HCT116 (cell line): ENCODE results near the gene BTG1. TPM values are rescaled to one million over a fixed set of nuclear protein-coding genes. Genes with fewer than 3 reads are reported as not detected.
A peak's percentile ranks its signal among the peaks of the same experiment; 100 is the strongest.

Experiments
- ATAC-seq: fragments of 200-7000 bp; cut with Tn5 transposase; 2 replicates; pipeline ENCODE4 v1.9.1; 2020; ENCODE audit warnings: mild to moderate bottlenecking, moderate library complexity
- BruUV-seq: library from RNA; stranded (reverse); fragments of 400-500 nt; replicated peaks from 2 replicates; lab custom pipeline; 2021; lab: Mats Ljungman, UMichigan
- CTCF ChIA-PET: fragments of 300-600 bp; sonication (Branson Sonifier 250); formaldehyde crosslinking; loops from one replicate; lab custom pipeline; 2021; ENCODE audit warnings: antibody characterized with exemption; lab: Charles Lee
- POLR2A ChIA-PET: fragments of 300-600, 350-600 bp; sonication (Branson Sonifier 250); formaldehyde crosslinking; loops from one replicate; lab custom pipeline; 2021; ENCODE audit warnings: antibody characterized with exemption; lab: Charles Lee
- RAD21 ChIA-PET, 2 experiments: fragments of 300-600 bp; sonication (Branson Sonifier 250); formaldehyde crosslinking; loops; one replicate each; lab custom pipeline; 2023; ENCODE audit warnings: low total read pairs in 2 of 2; ENCODE audit not compliant: uncharacterized antibody in 2 of 2, unreplicated experiment in 2 of 2, low non-redundant PET in 1 of 2; lab: Charles Lee
- DNase-seq: peaks from one replicate; pipeline ENCODE4 v3.0.0-alpha.2; 2010; ENCODE audit warnings: low read depth, low spot score
- H2AFZ ChIP-seq: fragments of 200-600 bp; shearing (Covaris generic), sonication (generic); 2 replicates; pipeline ENCODE4 v1.6.1; 2017; ENCODE audit warnings: low read depth, mixed run types, mixed read lengths, antibody characterized with exemption, low read length; ENCODE audit not compliant: poor library complexity, severe bottlenecking
- H3K27ac ChIP-seq: 2 replicates; pipeline ENCODE4 v1.5.1; 2012; ENCODE audit warnings: low read depth, low read length
- H3K27me3 ChIP-seq: fragments of 200-600 bp; sonication (generic); 2 replicates; pipeline ENCODE4 v1.6.1; 2016; ENCODE audit warnings: mixed run types, low read length, mixed read lengths; ENCODE audit not compliant: insufficient read depth
- H3K36me3 ChIP-seq, 2 experiments: fragments of 200-500 bp in 1 of 2; fragments of 200-600 bp in 1 of 2; sonication (Bioruptor generic) in 1 of 2; sonication (generic) in 1 of 2; 2 replicates each; pipeline versions ENCODE4 v1.5.1 to v1.6.1; 2014 to 2016; ENCODE audit warnings: low read length in 2 of 2, inconsistent platforms in 1 of 2, mixed read lengths in 1 of 2, mixed run types in 1 of 2; ENCODE audit not compliant: insufficient read depth in 2 of 2, control insufficient read depth in 1 of 2
- H3K4me1 ChIP-seq, 2 experiments: fragments of 200-600 bp in 1 of 2; sonication (generic) in 1 of 2; 2 replicates each; pipeline versions ENCODE4 v1.5.1 to v1.6.1; 2012 to 2017; ENCODE audit warnings: low read length in 2 of 2, inconsistent platforms in 1 of 2, mild to moderate bottlenecking in 1 of 2, mixed read lengths in 1 of 2, mixed run types in 1 of 2, moderate library complexity in 1 of 2; ENCODE audit not compliant: insufficient read depth in 2 of 2, control insufficient read depth in 1 of 2
- H3K4me2 ChIP-seq: fragments of 200-600 bp; sonication (generic); 2 replicates; pipeline ENCODE4 v1.6.1; 2017; ENCODE audit warnings: mixed run types, low read length, mixed read lengths
- H3K4me3 ChIP-seq, 2 experiments: fragments of 200-600 bp in 1 of 2; sonication (generic) in 1 of 2; replicated peaks in 1 of 2; 2 replicates each; pipeline ENCODE4 v1.5.1; 2011 to 2016; ENCODE audit warnings: low read length in 2 of 2, control low read depth in 1 of 2, low read depth in 1 of 2, mild to moderate bottlenecking in 1 of 2, mixed read lengths in 1 of 2, mixed run types in 1 of 2
- H3K79me2 ChIP-seq: fragments of 200-600 bp; sonication (generic); 2 replicates; pipeline ENCODE4 v1.6.1; 2017; ENCODE audit warnings: mild to moderate bottlenecking, mixed run types, low read length, moderate library complexity, mixed read lengths; ENCODE audit not compliant: insufficient read depth
- H3K9ac ChIP-seq: fragments of 200-600 bp; sonication (generic); 2 replicates; pipeline ENCODE4 v1.6.1; 2016; ENCODE audit warnings: low read length, mixed read lengths
- H3K9me2 ChIP-seq: fragments of 200-600 bp; sonication (generic), shearing (Covaris generic); 2 replicates; pipeline ENCODE4 v1.6.1; 2017; ENCODE audit warnings: mixed run types, mild to moderate bottlenecking, moderate library complexity; ENCODE audit not compliant: insufficient read depth
- H3K9me3 ChIP-seq, 2 experiments: fragments of 200-500 bp in 1 of 2; fragments of 200-600 bp in 1 of 2; sonication (Bioruptor generic) in 1 of 2; sonication (generic) in 1 of 2; 2 replicates each; pipeline ENCODE4 v1.6.1; 2014 to 2017; ENCODE audit warnings: low read length in 2 of 2, mixed read lengths in 2 of 2, inconsistent platforms in 1 of 2, low read depth in 1 of 2, mild to moderate bottlenecking in 1 of 2, mixed run types in 1 of 2, moderate library complexity in 1 of 2; ENCODE audit not compliant: control insufficient read depth in 1 of 2, insufficient read depth in 1 of 2
- H4K20me1 ChIP-seq: fragments of 200-600 bp; sonication (generic), shearing (Covaris generic); 2 replicates; pipeline ENCODE4 v1.6.1; 2017; ENCODE audit warnings: mixed run types, mild to moderate bottlenecking, moderate library complexity; ENCODE audit not compliant: insufficient read depth
- CBX3 ChIP-seq: IDR thresholded peaks from 2 replicates; pipeline ENCODE4 v1.6.1; 2012; ENCODE audit warnings: low read depth
- FOSL1 ChIP-seq: IDR thresholded peaks from 2 replicates; pipeline ENCODE4 v1.6.1; 2012; ENCODE audit warnings: low read depth
- JUND ChIP-seq: IDR thresholded peaks from 2 replicates; pipeline ENCODE4 v1.6.1; 2012
- POLR2A ChIP-seq: IDR thresholded peaks from 2 replicates; pipeline ENCODE4 v1.7.0; 2011; ENCODE audit warnings: borderline replicate concordance; ENCODE audit not compliant: insufficient read depth, insufficient read length; ENCODE audit errors: extremely low read depth
- SIN3A ChIP-seq: IDR thresholded peaks from 2 replicates; pipeline ENCODE4 v1.6.1; 2012; ENCODE audit warnings: low read depth
- SP1 ChIP-seq: IDR thresholded peaks from 2 replicates; pipeline ENCODE4 v1.6.1; 2012; ENCODE audit warnings: low read depth
- SRF ChIP-seq: IDR thresholded peaks from 2 replicates; pipeline ENCODE4 v1.6.1; 2012; ENCODE audit warnings: low read depth
- YY1 ChIP-seq: IDR thresholded peaks from 2 replicates; pipeline ENCODE4 v1.6.1; 2011; ENCODE audit warnings: low read length, low read depth, moderate library complexity, mild to moderate bottlenecking; ENCODE audit not compliant: insufficient replicate concordance; ENCODE audit errors: extremely low read depth
- ZNF274 ChIP-seq: fragments of 200-500 bp; sonication (Bioruptor generic); IDR thresholded peaks from 2 replicates; pipeline ENCODE4 v1.6.1; 2014; ENCODE audit warnings: mild to moderate bottlenecking, low read depth, low read length, inconsistent platforms
- intact Hi-C: fragments of 100-400 bp; cut with micrococcal nuclease; formaldehyde crosslinking; loops from 2 replicates; pipeline ENCODE4 v1.10.0; 2022
- total RNA-seq: library from RNA; stranded (reverse); gene quantifications from one replicate; pipeline ENCODE4 v1.2.1, GENCODE V29; 2021; ENCODE audit not compliant: unreplicated experiment
- TF ChIP-seq, protein P1 (sequence below): IDR thresholded peaks from 2 replicates; pipeline ENCODE4 v1.6.1; 2011; ENCODE audit warnings: mild to moderate bottlenecking, low read length, moderate library complexity; ENCODE audit not compliant: insufficient replicate concordance; ENCODE audit errors: extremely low read depth
- TF ChIP-seq, protein P2 (sequence below): IDR thresholded peaks from 2 replicates; pipeline ENCODE4 v1.6.1; 2012

Gene BTG1
- total RNA-seq, 1 experiment from 2014 or later: 57.3 TPM

DNA sequence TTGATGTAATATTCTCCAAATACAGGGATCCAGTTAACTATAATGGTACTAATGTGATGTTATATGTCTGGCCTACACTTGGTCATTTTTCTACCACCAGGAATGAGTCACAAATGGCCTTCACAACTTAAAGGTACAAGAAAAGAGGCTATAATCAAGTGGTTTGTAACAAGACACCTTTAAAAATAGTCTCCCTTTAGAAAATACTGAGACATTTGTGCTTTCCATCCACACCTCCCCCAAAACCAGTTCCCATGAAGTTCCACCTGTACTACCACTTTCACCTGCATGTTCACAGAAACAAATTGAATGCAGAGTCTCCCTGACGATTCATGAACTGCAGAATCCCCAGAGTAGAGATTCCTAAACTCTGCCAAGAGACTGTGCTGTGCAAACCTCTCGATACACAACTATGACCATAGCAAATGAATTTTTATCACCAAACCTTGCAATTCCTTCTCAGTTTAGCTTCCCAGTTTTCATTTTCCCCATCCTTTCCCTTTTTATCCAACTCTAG lies 6.0 kb downstream of the BTG1 start:
- H3K36me3 ChIP-seq: peaks cover 9 to 21% of the 10 kb centered on the region in 2 experiments; a peak in 2 of 4 replicates
- no peaks in the 10 kb centered on the region for H3K27me3 ChIP-seq
- H3K4me3 ChIP-seq: no peak overlapping the region
- H3K4me1 ChIP-seq: peaks cover 2 to 45% of the 10 kb centered on the region in 2 experiments; a peak in 2 of 4 replicates
- no peaks in the 10 kb centered on the region for H3K9me2 ChIP-seq
- TF ChIP-seq SIN3A (no peak), POLR2A (no peak), CBX3 (0 out of 2 replicates have a peak, but pooled peaks have one; percentile 13), JUND (peak; percentile 38), SP1 (peak; percentile 25; the same call in 1 of the 2 replicates), SRF (no peak), YY1 (no peak), ZNF274 (no peak), FOSL1 (peak; percentile 39; the same call in 1 of the 2 replicates)
- TF ChIP-seq, protein P1, sequence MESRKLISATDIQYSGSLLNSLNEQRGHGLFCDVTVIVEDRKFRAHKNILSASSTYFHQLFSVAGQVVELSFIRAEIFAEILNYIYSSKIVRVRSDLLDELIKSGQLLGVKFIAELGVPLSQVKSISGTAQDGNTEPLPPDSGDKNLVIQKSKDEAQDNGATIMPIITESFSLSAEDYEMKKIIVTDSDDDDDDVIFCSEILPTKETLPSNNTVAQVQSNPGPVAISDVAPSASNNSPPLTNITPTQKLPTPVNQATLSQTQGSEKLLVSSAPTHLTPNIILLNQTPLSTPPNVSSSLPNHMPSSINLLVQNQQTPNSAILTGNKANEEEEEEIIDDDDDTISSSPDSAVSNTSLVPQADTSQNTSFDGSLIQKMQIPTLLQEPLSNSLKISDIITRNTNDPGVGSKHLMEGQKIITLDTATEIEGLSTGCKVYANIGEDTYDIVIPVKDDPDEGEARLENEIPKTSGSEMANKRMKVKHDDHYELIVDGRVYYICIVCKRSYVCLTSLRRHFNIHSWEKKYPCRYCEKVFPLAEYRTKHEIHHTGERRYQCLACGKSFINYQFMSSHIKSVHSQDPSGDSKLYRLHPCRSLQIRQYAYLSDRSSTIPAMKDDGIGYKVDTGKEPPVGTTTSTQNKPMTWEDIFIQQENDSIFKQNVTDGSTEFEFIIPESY: no peak
- TF ChIP-seq, protein P2, sequence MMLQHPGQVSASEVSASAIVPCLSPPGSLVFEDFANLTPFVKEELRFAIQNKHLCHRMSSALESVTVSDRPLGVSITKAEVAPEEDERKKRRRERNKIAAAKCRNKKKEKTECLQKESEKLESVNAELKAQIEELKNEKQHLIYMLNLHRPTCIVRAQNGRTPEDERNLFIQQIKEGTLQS: no peak
- peaks cover 38% of the 10 kb centered on the region for H3K79me2 ChIP-seq
- ATAC-seq (no peak), DNase-seq (no peak)
- CTCF ChIA-PET: no interaction called here
- peak overlapping the region; percentile 16 for H3K4me2 ChIP-seq
- RAD21 ChIA-PET: no interaction called here
- no peaks in the 10 kb centered on the region for H4K20me1 ChIP-seq
- no TSS peak for BruUV-seq
- H3K9me3 ChIP-seq: no peaks in the 10 kb centered on the region
- intact Hi-C loops: loop anchor here (5.0 to 10.0 kb wide), 2 partner anchors 327 to 365 kb away; no protein-coding TSS in a partner anchor
- no peak overlapping the region for H3K9ac ChIP-seq
- no peak overlapping the region for H2AFZ ChIP-seq
- POLR2A ChIA-PET: no interaction called here
- no peak overlapping the region for H3K27ac ChIP-seq
